Transverse colon (tissue), 4 donors: ENCODE measurements around the gene RER1. TPM values are rescaled to one million over a fixed set of nuclear protein-coding genes. Genes with fewer than 3 reads are reported as not detected.

Experiments
- DNase-seq: peaks from one replicate; pipeline ENCODE4 v3.0.0-alpha.2; 2019
- H3K27ac ChIP-seq, 4 donors: fragments of 200-600 bp; sonication (generic); 2 replicates each; pipeline ENCODE4 v1.5.1; 2016 to 2018; ENCODE audit warnings: inconsistent platforms in 4 of 4
- H3K27me3 ChIP-seq: fragments of 200-600 bp; sonication (generic); 2 replicates; pipeline ENCODE4 v1.5.1; 2017; ENCODE audit warnings: inconsistent platforms
- H3K36me3 ChIP-seq, 4 donors: fragments of 200-600 bp; sonication (generic); 2 replicates each; pipeline ENCODE4 v1.5.1; 2017 to 2019; ENCODE audit warnings: inconsistent platforms in 4 of 4
- H3K4me1 ChIP-seq, 4 donors: fragments of 200-600 bp; sonication (generic); 2 replicates each; pipeline ENCODE4 v1.5.1; 2017 to 2020; ENCODE audit warnings: inconsistent platforms in 4 of 4
- H3K4me3 ChIP-seq, 4 donors: fragments of 200-600 bp; sonication (generic); 1 replicate in 1 of 4; 2 replicates in 3 of 4; pipeline versions ENCODE4 v1.5.1 to v1.6.1; 2017 to 2019; ENCODE audit warnings: inconsistent platforms in 4 of 4
- H3K9me3 ChIP-seq, 2 donors: fragments of 200-600 bp; sonication (generic); 2 replicates each; pipeline ENCODE4 v1.5.1; 2017 to 2019; ENCODE audit warnings: inconsistent platforms in 2 of 2
- CTCF ChIP-seq, 5 experiments: fragments of 200-600 bp in 3 of 5; fragments of 450-650 bp in 2 of 5; sonication (generic) in 3 of 5; IDR thresholded peaks; 1 replicate in 2 of 5; 2 replicates in 3 of 5; pipeline ENCODE4 v1.5.1; 2016 to 2017; ENCODE audit warnings: antibody characterized with exemption in 5 of 5, inconsistent platforms in 3 of 5, mild to moderate bottlenecking in 2 of 5, moderate library complexity in 1 of 5
- EP300 ChIP-seq: sonication (generic); formaldehyde crosslinking; IDR thresholded peaks from one replicate; pipeline ENCODE4 v1.6.1; 2017; ENCODE audit warnings: antibody characterized with exemption, low read depth
- POLR2A ChIP-seq: fragments of 450-650 bp; IDR thresholded peaks from one replicate; pipeline ENCODE4 v1.6.1; 2016; ENCODE audit warnings: antibody characterized with exemption, mild to moderate bottlenecking, moderate library complexity
- POLR2AphosphoS5 ChIP-seq, 3 donors: sonication (generic); formaldehyde crosslinking; IDR thresholded peaks; one replicate each; pipeline ENCODE4 v1.6.1; 2016; ENCODE audit warnings: antibody characterized with exemption in 3 of 3
- WGBS, 2 donors: methylation state at CpG; one replicate each; pipeline ENCODE4 v1.1.5; 2018; ENCODE audit warnings: low coverage in 1 of 2; 5-methylcytosine and 5-hydroxymethylcytosine counted together
- in situ Hi-C, 4 donors: fragments of 200-750 bp; cut with MboI; loops; one replicate each; pipeline versions ENCODE4 v1.15.0 to v1.15.1; 2017; ENCODE audit warnings: low sequenced_read_pairs in 3 of 4, low pct_ligation_motif_present in 1 of 4, low pct_unique_long_range_greater_than_20kb in 1 of 4
- intact Hi-C: fragments of 100-400 bp; cut with DNase I; formaldehyde crosslinking; loops from one replicate; pipeline ENCODE4 v1.15.1; 2023; ENCODE audit warnings: low total_unique reads
- total RNA-seq, 4 donors: library from RNA; depleted of rRNA; stranded (reverse); fragments of >200 nt; gene quantifications; one replicate each; pipeline ENCODE4 v1.1.0, GENCODE V29; 2016

The RER1 gene
- total RNA-seq, 4 donors from 2014 or later: 36.2 to 129 (median 111) TPM

DNA sequence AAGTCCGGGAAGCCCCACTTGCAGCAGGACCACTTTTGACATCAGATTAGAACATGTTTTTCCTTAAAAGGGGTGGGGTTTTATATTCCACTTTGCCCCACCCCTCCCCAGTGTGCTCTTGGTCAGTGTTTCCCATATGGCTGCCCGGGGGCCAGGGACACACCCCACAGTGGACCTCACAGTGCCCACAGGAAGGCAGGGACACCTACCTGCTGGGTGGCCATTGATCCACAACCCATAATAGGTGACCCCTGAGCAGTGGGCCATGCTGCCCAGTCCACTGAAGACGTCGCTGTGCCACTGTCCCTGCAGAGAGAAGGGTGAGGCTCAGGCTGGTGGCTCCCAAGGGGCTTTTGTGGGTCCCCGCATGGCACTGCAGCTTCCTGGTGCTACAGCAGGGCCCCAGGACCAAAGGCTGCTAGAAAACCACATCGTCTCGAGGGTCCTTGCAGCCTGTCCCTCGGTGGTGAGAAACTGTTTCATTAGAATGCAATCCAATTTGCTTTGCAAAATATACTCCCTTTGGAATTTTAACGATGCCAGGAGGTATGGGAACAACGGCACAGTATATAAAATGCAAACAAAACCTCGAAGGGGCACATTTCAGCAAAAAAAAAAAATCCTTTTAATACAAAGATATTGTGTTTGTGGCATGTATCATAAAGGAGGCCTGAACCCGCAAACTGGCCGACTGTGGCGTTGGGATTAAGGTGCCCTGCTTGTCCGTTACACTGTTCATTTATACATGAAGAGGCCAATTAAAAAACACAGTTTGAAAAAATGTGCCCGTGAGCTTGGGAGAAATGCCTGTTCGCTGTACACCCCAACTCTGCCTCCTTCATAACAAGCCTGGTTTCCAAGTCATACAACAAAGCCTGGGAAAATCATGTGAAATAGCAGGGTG lies 17.1 kb upstream of the RER1 start:
- in situ Hi-C loops (loop anchor here in 1 of 4 donors (10.0 kb wide), 1 partner anchor 170 kb away; no protein-coding TSS in a partner anchor), intact Hi-C loops (no loop called here)

GRCh38 chr1:2375246-2375922 lies 16.3 kb upstream of the RER1 start:
- in situ Hi-C loops (loop anchor here in 1 of 4 donors (10.0 kb wide), 1 partner anchor 171 kb away; no protein-coding TSS in a partner anchor), intact Hi-C loops (no loop called here)
- DNase-seq: peak; percentile 2
- no peak overlapping the region for H3K27ac ChIP-seq
- 88% methylated on average over 23 of the region's 23 CpGs; no CpG with 5 or more reads in 1 of the 2 donors for WGBS, 2 donors
- H3K9me3 ChIP-seq: no peaks in the 10 kb centered on the region
- H3K27me3 ChIP-seq: no peaks in the 10 kb centered on the region
- H3K4me1 ChIP-seq: no peaks in the 10 kb centered on the region
- TF ChIP-seq POLR2AphosphoS5 (IDR thresholded peaks at IDR 0.05) (no peak), POLR2A (no peak), EP300 (no peak), CTCF (IDR thresholded peaks at IDR 0.05) (no peak)
- no peaks in the 10 kb centered on the region for H3K36me3 ChIP-seq
- no peak overlapping the region for H3K4me3 ChIP-seq

More for the DNA sequence above, 17.1 kb upstream of the RER1 start:
- no peak overlapping the region for H3K27ac ChIP-seq
- peak; percentile 3 for DNase-seq
- no peaks in the 10 kb centered on the region for H3K9me3 ChIP-seq
- no peaks in the 10 kb centered on the region for H3K27me3 ChIP-seq
- no peak for TF ChIP-seq POLR2A
- H3K4me3 ChIP-seq: no peak overlapping the region
- H3K36me3 ChIP-seq: no peaks in the 10 kb centered on the region
- WGBS, 2 donors: 77 to 84% methylated on average over 9 to 17 of the region's 17 CpGs
- H3K4me1 ChIP-seq: no peaks in the 10 kb centered on the region

- 82% methylated on average over 7 of the region's 7 CpGs; no CpG with 5 or more reads in 1 of the 2 donors for whole genome bisulfite sequencing, 2 donors
- Histone ChIP-seq H3K27ac (no peak overlapping the region), H3K27me3 (no peaks in the 10 kb centered on the region), H3K9me3 (no peaks in the 10 kb centered on the region), H3K4me1 (no peaks in the 10 kb centered on the region), H3K4me3 (no peak overlapping the region), H3K36me3 (no peaks in the 10 kb centered on the region)
- no peak for DNase-seq
- TF ChIP-seq POLR2A (no peak), CTCF (IDR thresholded peaks at IDR 0.05) (no peak), POLR2AphosphoS5 (IDR thresholded peaks at IDR 0.05) (no peak), EP300 (no peak)
- intact Hi-C loops: no loop called here
- in situ Hi-C loops: loop anchor here in 1 of 4 donors (10.0 kb wide), 1 partner anchor 171 kb away; no protein-coding TSS in a partner anchor
Measured at GRCh38 chr1:2375923-2376260, 15.7 kb upstream of the RER1 start.

DNA sequence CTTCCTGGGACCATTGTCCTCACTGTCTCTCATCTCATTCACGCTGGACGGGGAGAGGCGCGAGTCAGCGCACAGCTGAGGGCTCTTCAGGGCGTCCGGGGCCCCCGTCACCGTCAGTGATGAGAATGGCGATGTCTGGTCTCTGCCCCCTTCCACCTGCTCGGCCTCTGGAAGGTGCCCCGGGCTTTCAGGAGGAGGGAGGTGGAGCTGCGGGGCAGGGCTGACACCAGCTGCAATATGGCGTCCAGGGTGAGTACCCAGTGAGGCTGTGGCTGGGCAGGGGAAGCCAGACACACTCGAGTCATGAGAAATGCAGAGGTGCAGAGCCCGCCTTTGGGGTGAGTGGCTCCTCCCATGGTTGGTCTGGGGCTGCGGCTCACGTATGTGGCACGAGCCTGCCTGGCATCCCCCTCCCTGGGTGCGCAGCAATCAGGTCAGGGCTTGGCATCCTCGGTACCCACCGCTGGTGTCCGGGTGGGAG lies 15.3 kb upstream of the RER1 start:
- Histone ChIP-seq H3K4me3 (no peak overlapping the region), H3K36me3 (no peaks in the 10 kb centered on the region), H3K9me3 (no peaks in the 10 kb centered on the region), H3K27ac (no peak overlapping the region), H3K4me1 (peaks cover 0 to 1% (median under 1%) of the 10 kb centered on the region in 4 donors), H3K27me3 (no peaks in the 10 kb centered on the region)
- in situ Hi-C loops (loop anchor here in 1 of 4 donors (10.0 kb wide), 1 partner anchor 172 kb away; no protein-coding TSS in a partner anchor), intact Hi-C loops (no loop called here)
- DNase-seq: peak; percentile 4
- WGBS, 2 donors: 89% methylated on average over 23 of the region's 23 CpGs; no CpG with 5 or more reads in 1 of the 2 donors
- TF ChIP-seq EP300: no peak
- TF ChIP-seq POLR2A: no peak
- no peak for TF ChIP-seq CTCF (IDR thresholded peaks at IDR 0.05)
- TF ChIP-seq POLR2AphosphoS5 (IDR thresholded peaks at IDR 0.05): no peak
